Right lobe of liver (tissue), 6 donors: ENCODE results near the gene ACOT11. TPM values are rescaled to one million over a fixed set of nuclear protein-coding genes. Genes with fewer than 3 reads are reported as not detected.
"Not testable (repeated sequence)": the region's sequence is repeated elsewhere in the genome, so short reads cannot be mapped to it uniquely, and the experiment has no call there.

Experiments used
- ATAC-seq, 4 donors: fragments of 200-7000 bp; cut with Tn5 transposase; one replicate each; pipeline ENCODE4 v1.9.1; 2020; ENCODE audit warnings: mild to moderate bottlenecking in 4 of 4, moderate library complexity in 4 of 4
- DNase-seq, 3 donors: peaks; one replicate each; pipeline ENCODE4 v3.0.0-alpha.2; 2020
- H3K27ac ChIP-seq, 3 donors: fragments of 200-600 bp; one replicate each; pipeline ENCODE4 v1.8.0; 2022
- H3K27me3 ChIP-seq, 2 donors: fragments of 200-600 bp; one replicate each; pipeline ENCODE4 v1.8.0; 2022
- H3K36me3 ChIP-seq, 4 donors: fragments of 200-600 bp; sonication (generic) in 1 of 4; one replicate each; pipeline versions ENCODE4 v1.5.1 to v1.8.0; 2017 to 2022; ENCODE audit warnings: control low read depth in 1 of 4
- H3K4me1 ChIP-seq, 4 donors: fragments of 200-600 bp; sonication (generic) in 1 of 4; one replicate each; pipeline versions ENCODE4 v1.5.1 to v1.8.0; 2017 to 2022; ENCODE audit warnings: control low read depth in 1 of 4
- H3K4me3 ChIP-seq, 3 donors: fragments of 200-600 bp; one replicate each; pipeline ENCODE4 v1.8.0; 2022
- H3K9me3 ChIP-seq, 4 donors: fragments of 200-600 bp; sonication (generic) in 1 of 4; one replicate each; pipeline versions ENCODE4 v1.5.1 to v1.8.0; 2017 to 2022; ENCODE audit warnings: control low read depth in 1 of 4
- CTCF ChIP-seq, 4 donors: fragments of 200-600 bp in 3 of 4; fragments of 450-650 bp in 1 of 4; IDR thresholded peaks; one replicate each; pipeline versions ENCODE4 v1.5.1 to v1.8.0; 2016 to 2022; ENCODE audit warnings: antibody characterized with exemption in 4 of 4, mild to moderate bottlenecking in 2 of 4
- POLR2A ChIP-seq: fragments of 450-650 bp; IDR thresholded peaks from one replicate; pipeline ENCODE4 v1.6.1; 2017; ENCODE audit warnings: antibody characterized with exemption, mild to moderate bottlenecking
- WGBS: methylation state at CpG from one replicate; pipeline ENCODE4 v1.1.6; 2018; ENCODE audit warnings: low coverage, low lambda C conversion rate; ENCODE audit not compliant: insufficient coverage; ENCODE audit errors: missing lambda C conversion rate; 5-methylcytosine and 5-hydroxymethylcytosine counted together
- intact Hi-C, 2 donors: fragments of 100-400 bp; cut with DNase I; formaldehyde crosslinking; loops; one replicate each; pipeline versions ENCODE4 v1.11.2 to v1.14.1; 2022
- total RNA-seq, 6 experiments: library from RNA; depleted of rRNA in 2 of 6; stranded (reverse); fragments of >200 nt in 2 of 6; fragmentation: NEBNext Ultra II Directional in 3 of 6; extraction: Animal tissue kit (Norgen Biotek cat#: 25700) in 3 of 6; gene quantifications; one replicate each; pipeline versions ENCODE4 v1.1.0 to v1.2.4, GENCODE V29; 2016 to 2023
- donor health status: DM: no; HTN: yes; CAD: no.
- donor health status: DM: no; HTN: no; CAD: no.
- donor health status: DM: no; HTN: no; CAD: no.
- donor health status: DM: no; HTN: yes; CAD: no.
- donor health status: DM: no; HTN: yes; CAD: no.

ACOT11 gene
- total RNA-seq, 6 experiments from 2014 or later: 0.50 to 1.3 (median 0.84) TPM

- WGBS: 61% methylated on average over 11 of the region's 18 CpGs
- H3K9me3 ChIP-seq: no peaks in the 10 kb centered on the region
- no peaks in the 10 kb centered on the region for H3K36me3 ChIP-seq
- H3K4me3 ChIP-seq: peak within 1 kb of the TSS in 1 of 3 donors; percentile 9
- ATAC-seq (peak; percentile 72 to 95 (median 88)), DNase-seq (peak in 2 of 3 donors; percentile 70 to 90)
- no peak within 1 kb of the TSS for H3K27ac ChIP-seq
- no peaks in the 10 kb centered on the region for H3K27me3 ChIP-seq
- no peak for TF ChIP-seq POLR2A
- no peak for TF ChIP-seq CTCF (IDR thresholded peaks at IDR 0.05)
- intact Hi-C loops: no loop called here
- peaks cover 0 to 7% (median 3%) of the 10 kb centered on the region in 4 donors for H3K4me1 ChIP-seq
These were observed 75.4 kb downstream of the ACOT11 start, which contains the start of gene FAM151A for GRCh38 chr1:54623216-54624007. Gene FAM151A, minus strand, starts transcription at chr1:54623525. Its CDS starts 130 bp downstream, at chr1:54623395.

DNA sequence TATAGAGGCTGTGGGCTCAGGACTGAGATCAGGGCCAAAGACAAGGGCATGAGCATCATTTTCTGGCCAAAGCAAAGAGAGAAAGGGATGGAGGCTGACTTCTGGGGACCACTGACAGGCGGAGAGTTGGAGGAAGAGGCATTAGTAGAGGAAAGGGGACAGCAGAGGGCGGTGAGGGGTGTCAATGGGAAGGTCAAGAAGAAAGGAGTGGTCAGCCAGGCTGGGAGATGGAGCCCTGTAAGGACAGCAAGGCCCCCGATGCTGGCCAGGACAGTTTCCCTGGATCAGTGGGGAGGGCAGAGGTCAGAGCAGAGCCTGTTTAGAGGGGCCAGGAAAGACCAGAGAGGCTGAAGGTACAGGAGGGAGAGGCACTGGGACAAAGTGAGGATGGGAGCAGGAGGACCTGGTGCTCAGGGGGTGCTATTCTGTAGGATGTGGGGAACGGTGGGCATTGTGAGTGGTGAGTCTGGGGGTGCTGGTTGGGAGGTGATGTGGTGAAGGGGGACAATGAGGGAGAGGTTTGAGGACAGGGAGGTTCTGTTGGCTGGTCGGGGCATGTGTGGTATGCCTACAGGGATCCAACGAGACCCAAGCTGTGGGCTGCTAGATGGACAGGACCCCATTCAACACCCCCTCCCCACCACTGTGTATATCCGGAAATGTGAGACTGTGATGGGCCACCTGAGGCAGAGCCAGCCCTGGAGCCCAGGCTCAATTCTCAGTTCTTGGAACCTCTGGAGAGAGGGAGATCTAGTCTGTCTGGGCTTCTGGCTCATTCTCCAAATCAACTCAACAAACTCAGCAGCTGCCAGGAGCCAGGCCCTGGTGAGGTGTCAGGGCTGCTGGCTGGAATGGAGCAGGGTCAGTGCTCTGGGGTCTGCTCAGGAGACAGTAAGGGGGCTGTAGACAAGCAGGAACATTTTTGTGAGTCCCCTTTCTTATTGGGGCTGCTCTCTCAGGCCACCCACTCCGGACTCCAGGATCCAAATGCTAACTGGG lies 76.7 kb downstream of the ACOT11 start:
- no peaks in the 10 kb centered on the region for H3K36me3 ChIP-seq
- TF ChIP-seq POLR2A: no peak
- TF ChIP-seq CTCF (IDR thresholded peaks at IDR 0.05): no peak
- no peak overlapping the region for H3K4me3 ChIP-seq
- ATAC-seq: no peak
- H3K27ac ChIP-seq: no peak overlapping the region
- WGBS: 57% methylated on average over 6 of the region's 8 CpGs
- intact Hi-C loops: no loop called here
- H3K4me1 ChIP-seq: peaks cover 0 to 7% (median 3%) of the 10 kb centered on the region in 4 donors
- no peak for DNase-seq
- no peaks in the 10 kb centered on the region for H3K9me3 ChIP-seq
- no peaks in the 10 kb centered on the region for H3K27me3 ChIP-seq

GRCh38 chr1:54627196-54627595 lies 79.2 kb downstream of the ACOT11 start:
- no peak overlapping the region for H3K4me3 ChIP-seq
- no peak for TF ChIP-seq POLR2A
- TF ChIP-seq CTCF (IDR thresholded peaks at IDR 0.05): no peak
- intact Hi-C loops: no loop called here
- H3K9me3 ChIP-seq: no peaks in the 10 kb centered on the region
- no peaks in the 10 kb centered on the region for H3K27me3 ChIP-seq
- peaks cover 0 to 7% (median 3%) of the 10 kb centered on the region in 4 donors for H3K4me1 ChIP-seq
- no peaks in the 10 kb centered on the region for H3K36me3 ChIP-seq
- no CpG with 5 or more reads among the region's 10 CpGs for WGBS
- no peak overlapping the region for H3K27ac ChIP-seq
- no peak for DNase-seq
- no peak for ATAC-seq

GRCh38 chr1:54635804-54636203 lies 87.8 kb downstream of the ACOT11 start:
- not testable (repeated sequence) for ATAC-seq, DNase-seq
- 91% methylated on average over 6 of the region's 7 CpGs for WGBS

GRCh38 chr1:54636461-54637446 lies 88.7 kb downstream of the ACOT11 start:
- H3K4me1 ChIP-seq, H3K27ac ChIP-seq, H3K36me3 ChIP-seq, DNase-seq, H3K9me3 ChIP-seq, ATAC-seq, H3K27me3 ChIP-seq, H3K4me3 ChIP-seq, intact Hi-C loops: not testable (repeated sequence)
- 53% methylated on average over 12 of the region's 14 CpGs for WGBS

More at GRCh38 chr1:54635804-54636203, 87.8 kb downstream of the ACOT11 start:
- H3K4me1 ChIP-seq, H3K36me3 ChIP-seq, H3K27me3 ChIP-seq, intact Hi-C loops, H3K4me3 ChIP-seq, H3K27ac ChIP-seq, H3K9me3 ChIP-seq: not testable (repeated sequence)
